ENCODE data around the gene SYNE1.

DNA sequence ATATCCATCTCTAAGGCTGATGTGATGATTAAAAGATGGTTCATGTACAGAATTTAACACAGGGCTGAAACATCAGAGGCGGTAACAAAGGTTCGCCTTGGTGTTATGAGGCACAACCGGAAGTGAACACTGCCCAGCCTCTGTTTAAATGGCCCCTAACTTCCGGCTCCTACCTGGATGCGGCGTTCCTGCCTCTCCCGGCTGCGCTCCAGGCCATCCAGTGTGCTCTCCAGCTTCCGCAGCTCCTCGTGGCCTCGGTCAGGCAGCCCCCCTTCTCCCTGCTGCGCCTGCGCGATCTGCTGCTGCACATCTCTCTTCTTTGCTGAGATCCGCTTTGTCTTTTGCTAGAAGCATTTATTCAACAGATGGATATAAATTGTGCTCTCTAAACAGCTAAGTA lies 195.3 kb downstream of the SYNE1 start:
- TF ChIP-seq CTCF (IDR thresholded peaks at IDR 0.05) = no peak
- TF ChIP-seq POLR2AphosphoS5 (IDR thresholded peaks at IDR 0.05) = no peak
